Glutamatergic neuron (in vitro differentiated cells): ENCODE data around the gene USP13. TPM values are rescaled to one million over a fixed set of nuclear protein-coding genes. Genes with fewer than 3 reads are reported as not detected.

Source experiments
- DNase-seq: peaks from one replicate; pipeline ENCODE4 v3.0.0; 2022
- H3K27ac Mint-ChIP-seq: one replicate; pipeline ENCODE4 v1.8.0; 2020; ENCODE audit warnings: mild to moderate bottlenecking, mixed read lengths, inconsistent platforms; ENCODE audit not compliant: unreplicated experiment
- H3K27me3 Mint-ChIP-seq: one replicate; pipeline ENCODE4 v1.8.0; 2020; ENCODE audit warnings: mild to moderate bottlenecking, moderate library complexity, mixed read lengths, inconsistent platforms; ENCODE audit not compliant: unreplicated experiment
- H3K36me3 Mint-ChIP-seq: one replicate; pipeline ENCODE4 v1.8.0; 2020; ENCODE audit warnings: mild to moderate bottlenecking, mixed read lengths, inconsistent platforms; ENCODE audit not compliant: unreplicated experiment
- H3K4me1 Mint-ChIP-seq: one replicate; pipeline ENCODE4 v1.8.0; 2020; ENCODE audit warnings: mild to moderate bottlenecking, low read depth, mixed read lengths, inconsistent platforms; ENCODE audit not compliant: unreplicated experiment
- H3K4me3 Mint-ChIP-seq: one replicate; pipeline ENCODE4 v1.8.0; 2020; ENCODE audit warnings: mild to moderate bottlenecking, mixed read lengths, inconsistent platforms; ENCODE audit not compliant: unreplicated experiment
- H3K9me3 Mint-ChIP-seq: one replicate; pipeline ENCODE4 v1.8.0; 2020; ENCODE audit warnings: mild to moderate bottlenecking, moderate library complexity, mixed read lengths, inconsistent platforms; ENCODE audit not compliant: unreplicated experiment
- total RNA-seq: library from RNA; stranded (reverse); fragmentation: NEBNext Ultra II Directional; extraction: Animal tissue kit (Norgen Biotek cat#: 25700); gene quantifications from one replicate; pipeline ENCODE4 v1.2.1, GENCODE V29; 2021; ENCODE audit not compliant: unreplicated experiment
- TF ChIP-seq, protein P1 (sequence below): fragments of 200-600 bp; sonication (generic); IDR thresholded peaks from one replicate; pipeline ENCODE4 v1.5.0; 2021; ENCODE audit not compliant: partially characterized antibody, unreplicated experiment

The USP13 gene
- total RNA-seq, 1 donor from 2014 or later, result 28.5 TPM

DNA sequence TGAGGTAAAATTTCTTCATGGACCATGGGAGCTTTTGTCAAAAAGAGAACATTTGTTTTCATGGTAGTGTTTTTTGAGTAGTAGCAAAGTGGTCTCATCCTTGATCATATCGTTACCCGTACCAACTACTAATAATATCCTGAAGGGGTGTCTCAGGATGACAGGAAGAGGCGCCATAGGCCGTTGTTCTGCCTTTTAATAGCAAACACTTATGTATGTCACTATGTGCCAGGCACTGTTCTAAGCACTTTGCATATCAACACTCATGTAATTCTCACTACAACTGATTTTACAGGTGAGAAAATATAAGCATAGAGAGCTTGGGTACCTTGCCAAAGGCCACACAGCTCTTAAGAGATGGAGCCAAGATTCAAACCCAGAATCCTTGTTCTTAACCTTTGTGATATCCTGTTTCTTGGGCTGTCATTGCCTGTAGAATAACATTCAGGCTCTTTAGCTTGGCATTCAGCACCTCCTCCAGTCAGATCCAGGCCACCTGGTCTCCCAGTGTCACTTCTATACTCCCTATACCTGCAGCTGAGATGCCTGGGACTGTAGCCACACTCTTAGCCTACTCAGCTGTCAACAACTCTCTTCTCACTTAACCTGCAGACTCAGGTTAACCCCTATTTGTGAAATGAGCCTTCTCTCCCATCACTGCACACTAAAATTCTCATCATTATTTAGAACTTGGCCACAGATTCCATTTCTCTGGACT is 113.7 kb downstream of the USP13 start:
- Mint-ChIP-seq H3K9me3 (no peaks in the 10 kb centered on the region), H3K4me1 (peaks cover 10% of the 10 kb centered on the region), H3K36me3 (no peaks in the 10 kb centered on the region), H3K27me3 (peaks cover 2% of the 10 kb centered on the region), H3K4me3 (no peak overlapping the region), H3K27ac (no peak overlapping the region)
- TF ChIP-seq, protein P1, sequence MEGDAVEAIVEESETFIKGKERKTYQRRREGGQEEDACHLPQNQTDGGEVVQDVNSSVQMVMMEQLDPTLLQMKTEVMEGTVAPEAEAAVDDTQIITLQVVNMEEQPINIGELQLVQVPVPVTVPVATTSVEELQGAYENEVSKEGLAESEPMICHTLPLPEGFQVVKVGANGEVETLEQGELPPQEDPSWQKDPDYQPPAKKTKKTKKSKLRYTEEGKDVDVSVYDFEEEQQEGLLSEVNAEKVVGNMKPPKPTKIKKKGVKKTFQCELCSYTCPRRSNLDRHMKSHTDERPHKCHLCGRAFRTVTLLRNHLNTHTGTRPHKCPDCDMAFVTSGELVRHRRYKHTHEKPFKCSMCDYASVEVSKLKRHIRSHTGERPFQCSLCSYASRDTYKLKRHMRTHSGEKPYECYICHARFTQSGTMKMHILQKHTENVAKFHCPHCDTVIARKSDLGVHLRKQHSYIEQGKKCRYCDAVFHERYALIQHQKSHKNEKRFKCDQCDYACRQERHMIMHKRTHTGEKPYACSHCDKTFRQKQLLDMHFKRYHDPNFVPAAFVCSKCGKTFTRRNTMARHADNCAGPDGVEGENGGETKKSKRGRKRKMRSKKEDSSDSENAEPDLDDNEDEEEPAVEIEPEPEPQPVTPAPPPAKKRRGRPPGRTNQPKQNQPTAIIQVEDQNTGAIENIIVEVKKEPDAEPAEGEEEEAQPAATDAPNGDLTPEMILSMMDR, result no peak
- no peak for DNase-seq

DNA sequence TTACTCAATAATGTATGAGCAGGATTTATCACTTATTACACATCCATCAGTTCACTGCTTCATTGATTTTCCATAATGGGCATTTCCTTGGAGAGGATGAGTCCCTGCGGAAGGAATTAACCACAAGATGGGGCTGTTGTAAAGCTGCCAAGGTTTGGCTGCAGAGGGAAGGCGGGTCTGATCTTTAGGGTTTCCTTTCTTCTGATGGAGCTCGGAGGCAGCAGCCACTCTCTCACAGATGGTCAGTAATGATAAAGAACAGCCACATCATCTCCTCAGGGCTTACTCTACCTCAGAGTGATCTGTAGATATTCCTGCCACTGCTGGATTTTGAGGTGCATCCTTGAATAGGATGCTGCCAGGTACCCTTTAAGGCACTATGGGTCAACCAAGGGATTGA is 115.2 kb downstream of the USP13 start:
- H3K36me3 Mint-ChIP-seq, result no peaks in the 10 kb centered on the region
- peak overlapping the region; percentile 98 for H3K27ac Mint-ChIP-seq
- peaks cover 2% of the 10 kb centered on the region for H3K27me3 Mint-ChIP-seq
- DNase-seq, result peak; percentile 62
- H3K4me3 Mint-ChIP-seq, result peak overlapping the region; percentile 55
- no peaks in the 10 kb centered on the region for H3K9me3 Mint-ChIP-seq
- TF ChIP-seq, protein P1, result peak; percentile 53
- H3K4me1 Mint-ChIP-seq, result peaks cover 10% of the 10 kb centered on the region

DNA sequence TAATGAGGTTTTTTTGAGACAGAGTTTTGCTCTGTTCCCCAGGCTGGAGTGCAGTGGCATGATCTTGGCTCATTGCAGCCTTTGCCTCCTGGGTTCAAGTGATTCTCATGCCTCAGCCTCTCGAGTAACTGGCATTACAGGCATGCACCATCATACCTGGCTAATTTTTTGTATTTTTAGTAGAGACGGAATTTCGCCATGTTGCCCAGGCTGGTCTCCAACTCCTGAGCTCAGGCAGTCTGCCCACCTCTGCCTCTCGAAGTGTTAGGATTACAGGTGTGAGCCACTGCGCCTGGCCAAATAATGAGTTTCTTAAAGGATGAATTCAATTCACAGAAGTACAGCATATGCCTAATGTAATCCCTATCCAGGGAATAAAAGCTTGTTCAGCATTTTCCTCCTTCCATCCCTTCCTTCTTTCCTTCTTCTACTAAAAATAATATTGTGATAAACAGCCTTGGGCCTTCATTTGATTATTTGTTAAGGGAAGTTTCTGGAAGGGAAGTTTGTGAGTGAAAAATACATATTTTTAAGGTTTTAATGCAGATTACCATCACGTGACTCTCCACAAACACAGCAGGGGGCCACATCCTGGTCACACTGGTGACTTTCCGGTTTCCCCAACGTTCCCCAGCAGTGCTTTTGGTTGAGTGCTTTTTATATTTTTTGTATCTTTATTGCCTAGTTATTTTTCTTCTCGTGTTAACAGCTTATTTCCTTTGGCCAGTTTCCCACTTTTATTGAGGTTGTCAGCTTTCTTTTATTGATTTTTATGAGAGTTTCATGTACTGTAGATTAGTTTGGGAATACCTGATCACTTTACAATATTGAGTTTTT is 116.8 kb downstream of the USP13 start:
- H3K27ac Mint-ChIP-seq, result peak overlapping the region; percentile 64
- no peak for DNase-seq
- no peak overlapping the region for H3K4me3 Mint-ChIP-seq
- H3K36me3 Mint-ChIP-seq, result peaks cover 4% of the 10 kb centered on the region
- H3K9me3 Mint-ChIP-seq, result no peaks in the 10 kb centered on the region
- TF ChIP-seq, protein P1, result no peak
- H3K27me3 Mint-ChIP-seq, result peaks cover 4% of the 10 kb centered on the region
- peaks cover 10% of the 10 kb centered on the region for H3K4me1 Mint-ChIP-seq

DNA sequence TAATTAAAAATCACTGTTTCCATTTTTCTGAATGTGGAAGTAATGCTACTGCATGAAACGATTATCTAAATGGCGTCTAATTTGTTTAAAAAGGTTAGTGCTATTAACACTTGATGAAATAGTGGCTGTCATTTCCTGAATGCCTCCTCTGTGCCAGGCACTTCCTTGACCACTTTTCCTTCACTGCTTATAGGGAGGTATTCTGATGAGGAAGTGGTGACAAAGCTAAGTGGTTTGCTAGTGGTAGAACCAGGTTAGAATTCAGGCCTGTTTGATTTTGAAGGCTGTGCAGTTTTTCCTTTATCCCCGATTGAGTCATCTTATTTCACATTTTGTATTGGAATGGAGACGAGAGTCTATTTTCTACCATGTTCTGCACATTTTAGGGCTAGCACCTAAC is 119.0 kb downstream of the USP13 start:
- DNase-seq, result no peak
- peaks cover 11% of the 10 kb centered on the region for H3K36me3 Mint-ChIP-seq
- H3K27ac Mint-ChIP-seq, result no peak overlapping the region
- TF ChIP-seq, protein P1, result no peak
- peaks cover 3% of the 10 kb centered on the region for H3K9me3 Mint-ChIP-seq
- peaks cover 4% of the 10 kb centered on the region for H3K27me3 Mint-ChIP-seq
- H3K4me3 Mint-ChIP-seq, result no peak overlapping the region
- H3K4me1 Mint-ChIP-seq, result peaks cover 10% of the 10 kb centered on the region

DNA sequence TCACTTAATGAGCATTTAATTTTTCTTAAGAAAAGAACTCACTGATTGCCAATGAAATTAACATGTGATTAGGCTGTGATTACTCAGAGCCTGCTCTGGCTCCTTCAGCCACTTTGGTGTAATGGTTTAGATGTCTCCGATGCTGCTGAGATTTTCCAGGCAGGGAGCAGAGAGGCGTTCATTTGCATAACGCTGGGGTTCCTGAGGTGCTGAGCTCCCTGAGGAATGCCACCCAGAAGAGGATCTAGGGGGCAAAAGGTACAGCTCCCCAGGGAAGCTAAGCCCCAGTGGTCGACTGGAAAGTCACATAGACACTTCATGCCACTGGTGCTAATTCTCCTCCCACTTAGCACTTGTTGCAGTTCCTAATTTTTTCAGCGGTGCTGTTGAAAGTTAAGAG is 119.5 kb downstream of the USP13 start:
- TF ChIP-seq, protein P1, result no peak
- Mint-ChIP-seq H3K27me3 (peaks cover 4% of the 10 kb centered on the region), H3K4me1 (peaks cover 7% of the 10 kb centered on the region), H3K4me3 (no peak overlapping the region), H3K36me3 (peaks cover 11% of the 10 kb centered on the region), H3K9me3 (peaks cover 3% of the 10 kb centered on the region), H3K27ac (no peak overlapping the region)
- no peak for DNase-seq
